ENCODE measurements around the gene IRGC. TPM values are rescaled to one million over a fixed set of nuclear protein-coding genes. Genes with fewer than 3 reads are reported as not detected.

IRGC gene
- total and polyA plus RNA-seq, 2 donors (not counting 3 experiments of a cell fraction or from before 2014, with no cell fraction given) = not detected

DNA sequence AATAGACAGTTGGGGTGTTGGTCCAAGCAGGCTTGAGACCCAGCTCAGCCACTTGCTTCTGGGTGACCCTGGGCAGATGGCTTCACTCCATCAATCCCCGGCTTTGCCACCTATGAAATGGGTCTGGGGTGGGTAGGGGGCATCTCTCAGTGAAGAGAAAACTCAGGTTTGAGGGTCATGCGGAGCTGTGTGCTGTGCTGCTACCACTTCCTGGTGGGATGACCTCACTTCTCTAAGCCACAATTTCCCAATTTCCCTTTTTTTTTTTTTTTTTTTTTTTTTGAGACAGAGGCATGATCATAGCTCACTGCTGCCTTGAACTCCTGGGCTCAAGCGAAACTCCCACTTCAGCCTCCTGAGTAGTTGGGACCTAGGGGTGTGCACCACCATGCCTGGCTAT is 41.3 kb upstream of the IRGC start:
- TF ChIP-seq GATA2 (IDR thresholded peaks at IDR 0.05; ENCODE audit: insufficient read depth, insufficient read length, low read depth, low read length) (no peak), POLR2A (IDR thresholded peaks at IDR 0.05; ENCODE audit: low read depth, low read length) (no peak), MYC (IDR thresholded peaks at IDR 0.05; ENCODE audit: low read depth, low read length) (no peak), CTCF (IDR thresholded peaks at IDR 0.05; ENCODE audit: extremely low read depth in 1 of 2, insufficient read depth in 1 of 2, low read depth in 1 of 2, low read length in 2 of 2) (no peak), JUN (IDR thresholded peaks at IDR 0.05; ENCODE audit: borderline replicate concordance, insufficient read depth, insufficient read length, low read depth) (no peak), EZH2 (IDR thresholded peaks at IDR 0.05; ENCODE audit: borderline replicate concordance, low read depth, low read length, severe bottlenecking) (no peak), POLR2AphosphoS5 (IDR thresholded peaks at IDR 0.05; ENCODE audit: insufficient read depth, low read depth, low read length) (no peak)
- TF ChIP-seq, protein P1, sequence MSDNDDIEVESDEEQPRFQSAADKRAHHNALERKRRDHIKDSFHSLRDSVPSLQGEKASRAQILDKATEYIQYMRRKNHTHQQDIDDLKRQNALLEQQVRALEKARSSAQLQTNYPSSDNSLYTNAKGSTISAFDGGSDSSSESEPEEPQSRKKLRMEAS (IDR thresholded peaks at IDR 0.05; ENCODE audit: insufficient read depth, insufficient read length) = no peak
- dilution Hi-C loops (cut with MboI; ENCODE audit: extremely low pct_ligation_motif_present, low sequenced_read_pairs) = no loop called here
- no peaks in the 10 kb centered on the region for H3K79me2 ChIP-seq (ENCODE audit: control insufficient read depth, insufficient read depth, low read length)
- no peak overlapping the region for H3K27ac ChIP-seq (ENCODE audit: insufficient read depth, low read depth, low read length)
- H3K4me3 ChIP-seq (replicated peaks in 1 of 3; ENCODE audit: insufficient read depth in 1 of 3, low read depth in 1 of 3, low read length in 3 of 3) = no peak overlapping the region
- H3K27me3 ChIP-seq (ENCODE audit: control insufficient read depth in 2 of 2, insufficient read depth in 2 of 2, low read length in 2 of 2) = peaks cover 0 to 2% of the 10 kb centered on the region in 2 experiments
- BruUV-seq (replicated peaks) = no TSS peak
- ChIA-PET POLR2A (interaction anchor here (0.6 kb wide), 1 partner anchor 54 kb away, joined by 3 read pairs; no protein-coding TSS in a partner anchor), CTCF (interaction anchor here (1.0 to 1.1 kb wide), 3 partner anchors 50 to 103 kb away, joined by 3 to 6 read pairs (median 4); no protein-coding TSS in a partner anchor)
- intact Hi-C loops (cut with micrococcal nuclease) = no loop called here
- H3K9ac ChIP-seq (replicated peaks; ENCODE audit: extremely low read depth, insufficient read depth, low read length) = no peak overlapping the region
- no peak overlapping the region for H3K4me2 ChIP-seq (ENCODE audit: insufficient read depth, low read length)
- DNase-seq (ENCODE audit: low read depth, low spot score) = no peak
- FAIRE-seq = no peak
- H3K36me3 ChIP-seq (ENCODE audit: control insufficient read depth in 2 of 2, extremely low read depth in 1 of 2, insufficient read depth in 2 of 2, low read length in 2 of 2) = no peaks in the 10 kb centered on the region
- H2AFZ ChIP-seq (ENCODE audit: low read depth, low read length) = no peak overlapping the region
- peaks cover 10% of the 10 kb centered on the region for H3K4me1 ChIP-seq (ENCODE audit: control insufficient read depth, extremely low read depth, insufficient read depth, low read length)
- no peaks in the 10 kb centered on the region for H4K20me1 ChIP-seq (replicated peaks; ENCODE audit: control insufficient read depth, extremely low read depth, insufficient read depth, low read length)
- H3K9me1 ChIP-seq (replicated peaks; ENCODE audit: control insufficient read depth, extremely low read depth, insufficient read depth, low read length) = no peaks in the 10 kb centered on the region
- no peaks in the 10 kb centered on the region for H3K9me3 ChIP-seq (replicated peaks; ENCODE audit: control insufficient read depth, insufficient read depth, low read length)

Data from endothelial cell of umbilical vein (primary cell).